Measurements from ENCODE around the gene SGSM1.
"Not testable (repeated sequence)": the region's sequence is repeated elsewhere in the genome, so short reads cannot be mapped to it uniquely, and the experiment has no call there.

Gene SGSM1

GRCh38 chr22:24901448-24901847, 95.4 kb downstream of the SGSM1 start:
- DNase-seq: no peak

- no peak for DNase-seq
Observed at GRCh38 chr22:24905909-24906308, 99.9 kb downstream of the SGSM1 start.

- DNase-seq: not testable (repeated sequence)
Observed at GRCh38 chr22:24907101-24907500, 101.1 kb downstream of the SGSM1 start.

GRCh38 chr22:24920029-24920428, 114.0 kb downstream of the SGSM1 start:
- DNase-seq: no peak

GRCh38 chr22:24925586-24926427, 119.8 kb downstream of the SGSM1 start:
- no peak for DNase-seq

- DNase-seq: no peak
Observed at GRCh38 chr22:24926428-24926725, 120.4 kb downstream of the SGSM1 start.

- DNase-seq: no peak
Observed at GRCh38 chr22:24926849-24927579, 121.0 kb downstream of the SGSM1 start.

- no peak for DNase-seq
Observed at GRCh38 chr22:24928322-24928721, 122.3 kb downstream of the SGSM1 start.

GRCh38 chr22:24930678-24931077, 124.7 kb downstream of the SGSM1 start:
- DNase-seq: no peak

- DNase-seq: no peak
Observed at GRCh38 chr22:24935771-24936483, 129.9 kb downstream of the SGSM1 start.

GRCh38 chr22:24937114-24937513, 131.1 kb downstream of the SGSM1 start:
- DNase-seq: no peak

GRCh38 chr22:24938741-24939341, 132.8 kb downstream of the SGSM1 start:
- DNase-seq: peak; percentile 25

- DNase-seq: no peak
Observed at GRCh38 chr22:24942301-24942700, 136.3 kb downstream of the SGSM1 start.

GRCh38 chr22:24944217-24944937, 138.4 kb downstream of the SGSM1 start:
- DNase-seq: no peak

GRCh38 chr22:24945430-24945829, 139.4 kb downstream of the SGSM1 start:
- DNase-seq: no peak

- DNase-seq: no peak
Observed at GRCh38 chr22:24947383-24947782, 141.4 kb downstream of the SGSM1 start.

GRCh38 chr22:24947881-24948280, 141.9 kb downstream of the SGSM1 start:
- DNase-seq: no peak

- no peak for DNase-seq
Observed at GRCh38 chr22:24948356-24949202, 142.6 kb downstream of the SGSM1 start.

- peak; percentile 54 for DNase-seq
Observed at GRCh38 chr22:24950272-24950902, 144.4 kb downstream of the SGSM1 start.

- DNase-seq: peak; percentile 45
Observed at GRCh38 chr22:24951942-24952836, 146.2 kb downstream of the SGSM1 start, which contains the start of gene KIAA1671. Gene KIAA1671 (plus strand): TSS chr22:24952716. CDS start chr22:25028000, 75,284 bp downstream.
